ENCODE measurements around the gene CEP85L. TPM values are rescaled to one million over a fixed set of nuclear protein-coding genes. Genes with fewer than 3 reads are reported as not detected.

The CEP85L gene
- total RNA-seq, 1 donor from 2014 or later: 12.6 TPM

DNA sequence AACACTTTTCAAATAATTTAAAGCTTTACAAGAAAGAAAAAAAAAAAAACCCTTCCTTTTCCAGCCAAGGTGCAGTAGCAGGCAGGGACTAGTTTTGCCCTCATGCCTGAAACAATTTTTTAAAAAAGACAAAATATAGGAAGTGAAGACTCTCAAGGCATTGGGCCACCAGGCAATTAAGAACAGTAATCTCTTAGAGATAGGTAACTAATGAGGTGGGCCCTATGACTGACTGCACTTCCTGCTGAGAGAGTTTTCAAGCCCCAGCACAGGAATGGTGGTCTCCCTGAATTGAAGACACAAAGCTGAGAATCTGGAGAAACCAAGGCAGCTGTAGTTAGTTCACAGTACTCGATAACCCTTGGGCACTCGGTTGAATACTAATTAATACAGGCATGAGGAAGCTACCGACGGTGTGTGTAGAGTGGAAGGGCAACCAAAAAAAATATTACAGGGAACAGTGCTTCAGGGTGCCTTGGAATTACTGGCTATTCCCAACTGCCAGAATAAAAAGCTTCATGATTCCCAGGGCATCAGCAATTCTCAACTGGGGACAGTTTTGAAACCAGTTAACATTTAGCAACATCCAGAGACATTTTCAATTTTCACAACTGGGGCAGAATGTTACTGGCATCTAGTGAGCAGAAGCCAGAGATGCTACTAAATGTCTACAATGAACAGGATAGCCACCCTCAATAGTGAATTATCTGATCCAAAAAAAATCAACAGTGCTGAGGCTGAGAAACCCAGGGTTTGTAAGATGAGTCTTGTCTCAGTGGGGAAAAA is 139.3 kb downstream of the CEP85L start:
- Mint-ChIP-seq H3K4me3 (no peak overlapping the region), H3K4me1 (no peaks in the 10 kb centered on the region), H3K27me3 (ENCODE audit: insufficient read depth, low read depth) (no peaks in the 10 kb centered on the region), H3K27ac (no peak overlapping the region), H3K36me3 (no peaks in the 10 kb centered on the region), H3K9me3 (no peaks in the 10 kb centered on the region)
- Histone ChIP-seq H4K20me1 (ENCODE audit: low read depth) (no peaks in the 10 kb centered on the region), H3K36me3 (no peaks in the 10 kb centered on the region), H3K9me3 (ENCODE audit: low read depth) (no peaks in the 10 kb centered on the region), H3K4me2 (no peak overlapping the region), H3K79me2 (ENCODE audit: low read depth) (no peaks in the 10 kb centered on the region), H3K4me1 (no peaks in the 10 kb centered on the region), H3K9ac (no peak overlapping the region), H3F3A (ENCODE audit: low read depth) (no peaks in the 10 kb centered on the region), H2AFZ (replicated peaks) (no peak overlapping the region), H3K27ac (no peak overlapping the region), H3K27me3 (no peaks in the 10 kb centered on the region), H3K4me3 (no peak overlapping the region)
- no peak for TF ChIP-seq EZH2 (IDR thresholded peaks at IDR 0.05)
- no peak for TF ChIP-seq EZH2phosphoT487 (IDR thresholded peaks at IDR 0.05)
- TF ChIP-seq, protein P1, sequence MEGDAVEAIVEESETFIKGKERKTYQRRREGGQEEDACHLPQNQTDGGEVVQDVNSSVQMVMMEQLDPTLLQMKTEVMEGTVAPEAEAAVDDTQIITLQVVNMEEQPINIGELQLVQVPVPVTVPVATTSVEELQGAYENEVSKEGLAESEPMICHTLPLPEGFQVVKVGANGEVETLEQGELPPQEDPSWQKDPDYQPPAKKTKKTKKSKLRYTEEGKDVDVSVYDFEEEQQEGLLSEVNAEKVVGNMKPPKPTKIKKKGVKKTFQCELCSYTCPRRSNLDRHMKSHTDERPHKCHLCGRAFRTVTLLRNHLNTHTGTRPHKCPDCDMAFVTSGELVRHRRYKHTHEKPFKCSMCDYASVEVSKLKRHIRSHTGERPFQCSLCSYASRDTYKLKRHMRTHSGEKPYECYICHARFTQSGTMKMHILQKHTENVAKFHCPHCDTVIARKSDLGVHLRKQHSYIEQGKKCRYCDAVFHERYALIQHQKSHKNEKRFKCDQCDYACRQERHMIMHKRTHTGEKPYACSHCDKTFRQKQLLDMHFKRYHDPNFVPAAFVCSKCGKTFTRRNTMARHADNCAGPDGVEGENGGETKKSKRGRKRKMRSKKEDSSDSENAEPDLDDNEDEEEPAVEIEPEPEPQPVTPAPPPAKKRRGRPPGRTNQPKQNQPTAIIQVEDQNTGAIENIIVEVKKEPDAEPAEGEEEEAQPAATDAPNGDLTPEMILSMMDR (IDR thresholded peaks at IDR 0.05): no peak
- DNase-seq (ENCODE audit: low spot score): peak; percentile 2

DNA sequence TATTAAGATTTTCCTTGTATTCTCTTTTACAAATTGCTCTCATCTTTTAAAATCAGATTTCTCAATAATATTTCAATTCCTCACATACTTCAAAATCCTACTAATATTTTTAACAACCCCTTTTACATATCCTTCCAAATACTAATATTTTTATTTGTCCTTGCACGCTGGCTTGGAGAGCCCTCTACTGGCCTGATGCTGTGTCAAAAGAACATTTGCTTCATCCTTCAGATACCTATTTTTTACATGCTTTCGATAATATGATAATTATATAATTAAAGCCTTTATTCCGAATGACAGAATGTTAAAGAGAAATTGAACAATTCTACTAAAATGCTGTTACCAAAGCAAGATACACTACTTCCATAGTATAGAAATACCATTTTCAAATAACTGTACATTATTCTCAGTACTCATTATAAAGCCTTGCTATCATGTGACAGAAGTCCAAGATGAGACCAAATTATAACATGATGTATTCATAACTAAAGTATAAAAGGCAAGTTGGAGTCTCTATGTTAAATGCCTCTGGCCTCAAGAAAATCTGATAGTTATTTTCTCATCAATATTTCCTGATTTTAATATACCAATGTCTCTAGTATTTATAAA is 142.3 kb downstream of the CEP85L start:
- no peaks in the 10 kb centered on the region for H3K4me1 ChIP-seq
- TF ChIP-seq EZH2 (IDR thresholded peaks at IDR 0.05) (no peak), EZH2phosphoT487 (IDR thresholded peaks at IDR 0.05) (no peak)
- TF ChIP-seq, protein P1 (IDR thresholded peaks at IDR 0.05): peak; percentile 80
- no peaks in the 10 kb centered on the region for H3K27me3 ChIP-seq
- no peak overlapping the region for H3K27ac Mint-ChIP-seq
- DNase-seq (ENCODE audit: low spot score): peak; percentile 25
- no peaks in the 10 kb centered on the region for H3K9me3 Mint-ChIP-seq
- H3K36me3 Mint-ChIP-seq: peaks cover 6% of the 10 kb centered on the region
- no peak overlapping the region for H3K4me3 Mint-ChIP-seq
- no peaks in the 10 kb centered on the region for H3K27me3 Mint-ChIP-seq (ENCODE audit: insufficient read depth, low read depth)
- no peaks in the 10 kb centered on the region for H3F3A ChIP-seq (ENCODE audit: low read depth)
- no peak overlapping the region for H3K9ac ChIP-seq
- no peaks in the 10 kb centered on the region for H3K4me1 Mint-ChIP-seq
- no peaks in the 10 kb centered on the region for H3K79me2 ChIP-seq (ENCODE audit: low read depth)
- H3K27ac ChIP-seq: no peak overlapping the region
- no peak overlapping the region for H2AFZ ChIP-seq (replicated peaks)
- H4K20me1 ChIP-seq (ENCODE audit: low read depth): no peaks in the 10 kb centered on the region
- H3K4me2 ChIP-seq: no peak overlapping the region
- H3K9me3 ChIP-seq (ENCODE audit: low read depth): no peaks in the 10 kb centered on the region
- no peaks in the 10 kb centered on the region for H3K36me3 ChIP-seq
- no peak overlapping the region for H3K4me3 ChIP-seq

DNA sequence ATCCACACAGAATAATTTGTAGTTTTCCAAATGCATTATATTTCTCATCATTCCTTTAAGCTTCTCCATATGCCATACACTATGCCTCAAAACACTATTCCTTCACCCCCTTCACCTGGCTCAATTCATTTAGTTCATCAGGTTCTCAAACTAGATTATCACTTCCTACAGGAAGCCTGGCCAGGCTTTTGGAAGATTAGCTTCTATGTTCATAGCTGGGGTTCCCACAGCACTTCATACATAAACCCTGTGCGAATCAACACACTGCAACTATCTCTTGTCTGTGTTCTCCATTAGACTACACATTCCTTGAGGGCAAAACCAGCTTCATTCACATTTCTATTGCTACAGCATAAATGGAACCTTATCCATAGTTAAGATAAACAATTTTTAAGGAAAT is 143.8 kb downstream of the CEP85L start:
- Histone ChIP-seq H3F3A (ENCODE audit: low read depth) (no peaks in the 10 kb centered on the region), H3K79me2 (ENCODE audit: low read depth) (no peaks in the 10 kb centered on the region), H3K36me3 (no peaks in the 10 kb centered on the region), H4K20me1 (ENCODE audit: low read depth) (no peaks in the 10 kb centered on the region), H3K9ac (no peak overlapping the region), H3K4me3 (no peak overlapping the region), H3K27me3 (no peaks in the 10 kb centered on the region), H2AFZ (replicated peaks) (no peak overlapping the region), H3K27ac (no peak overlapping the region), H3K4me1 (no peaks in the 10 kb centered on the region), H3K9me3 (ENCODE audit: low read depth) (no peaks in the 10 kb centered on the region), H3K4me2 (no peak overlapping the region)
- no peaks in the 10 kb centered on the region for H3K9me3 Mint-ChIP-seq
- H3K36me3 Mint-ChIP-seq: peaks cover 13% of the 10 kb centered on the region
- H3K4me3 Mint-ChIP-seq: no peak overlapping the region
- TF ChIP-seq, protein P1 (IDR thresholded peaks at IDR 0.05): no peak
- no peaks in the 10 kb centered on the region for H3K27me3 Mint-ChIP-seq (ENCODE audit: insufficient read depth, low read depth)
- H3K4me1 Mint-ChIP-seq: no peaks in the 10 kb centered on the region
- no peak overlapping the region for H3K27ac Mint-ChIP-seq
- DNase-seq (ENCODE audit: low spot score): no peak
